Measurements from ENCODE around the gene PGAM5.

DNA sequence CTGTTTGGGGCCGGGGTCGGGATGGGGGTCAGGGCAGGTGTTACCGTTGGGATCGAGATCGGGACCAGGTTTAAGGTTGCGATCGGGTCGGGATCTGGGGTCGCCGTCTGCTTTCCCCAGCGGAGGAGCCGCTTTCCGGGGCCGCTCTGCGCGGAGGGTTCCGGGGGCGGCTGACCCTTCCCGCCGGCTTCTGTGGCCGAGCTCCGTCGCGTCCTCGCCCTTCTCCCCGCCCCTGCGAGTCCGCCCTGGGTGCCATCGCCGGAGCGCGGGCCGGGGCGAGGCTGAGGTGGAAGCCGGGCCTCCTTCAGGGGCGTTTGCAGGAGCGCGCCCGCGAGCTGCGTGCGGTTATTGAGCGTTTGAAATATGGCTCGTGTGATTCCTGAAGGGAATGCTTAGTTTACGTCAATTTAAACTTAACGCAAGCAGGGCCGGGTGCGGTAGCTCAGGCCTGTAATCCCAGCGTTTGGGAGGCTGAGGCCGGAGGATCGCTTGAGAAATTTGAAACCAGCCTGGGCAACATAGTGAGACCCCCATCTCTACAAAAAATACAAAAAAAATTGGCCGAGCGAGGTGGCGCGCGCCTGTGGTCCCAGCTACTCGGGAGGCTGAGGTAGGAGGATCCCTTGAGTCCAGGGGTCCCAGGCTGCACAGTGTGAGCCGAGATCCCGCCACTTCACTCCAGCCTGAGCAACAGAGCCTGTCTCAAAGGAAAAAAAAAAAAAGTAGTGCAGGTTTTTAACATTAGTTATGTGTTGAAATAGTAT lies 620 bp downstream of the PGAM5 start:
- TF ChIP-seq, protein P1, sequence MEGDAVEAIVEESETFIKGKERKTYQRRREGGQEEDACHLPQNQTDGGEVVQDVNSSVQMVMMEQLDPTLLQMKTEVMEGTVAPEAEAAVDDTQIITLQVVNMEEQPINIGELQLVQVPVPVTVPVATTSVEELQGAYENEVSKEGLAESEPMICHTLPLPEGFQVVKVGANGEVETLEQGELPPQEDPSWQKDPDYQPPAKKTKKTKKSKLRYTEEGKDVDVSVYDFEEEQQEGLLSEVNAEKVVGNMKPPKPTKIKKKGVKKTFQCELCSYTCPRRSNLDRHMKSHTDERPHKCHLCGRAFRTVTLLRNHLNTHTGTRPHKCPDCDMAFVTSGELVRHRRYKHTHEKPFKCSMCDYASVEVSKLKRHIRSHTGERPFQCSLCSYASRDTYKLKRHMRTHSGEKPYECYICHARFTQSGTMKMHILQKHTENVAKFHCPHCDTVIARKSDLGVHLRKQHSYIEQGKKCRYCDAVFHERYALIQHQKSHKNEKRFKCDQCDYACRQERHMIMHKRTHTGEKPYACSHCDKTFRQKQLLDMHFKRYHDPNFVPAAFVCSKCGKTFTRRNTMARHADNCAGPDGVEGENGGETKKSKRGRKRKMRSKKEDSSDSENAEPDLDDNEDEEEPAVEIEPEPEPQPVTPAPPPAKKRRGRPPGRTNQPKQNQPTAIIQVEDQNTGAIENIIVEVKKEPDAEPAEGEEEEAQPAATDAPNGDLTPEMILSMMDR (IDR thresholded peaks at IDR 0.05): no peak
- TF ChIP-seq POLR2A (IDR thresholded peaks at IDR 0.05): no peak
